SK-N-SH (cell line): Measurements from ENCODE around the gene CDC42SE1. TPM values are rescaled to one million over a fixed set of nuclear protein-coding genes. Genes with fewer than 3 reads are reported as not detected.

Experiments
- CTCF ChIA-PET: fragments of 300-600, 350-600 bp; formaldehyde crosslinking; extraction: SDS; loops from one replicate; lab custom pipeline; 2021; lab: Yijun Ruan, JAX
- POLR2A ChIA-PET: fragments of 350-600 bp; sonication (Branson Sonifier 250); formaldehyde crosslinking; extraction: SDS; loops from one replicate; lab custom pipeline; 2020; ENCODE audit warnings: antibody characterized with exemption, inconsistent platforms; lab: Yijun Ruan, JAX
- DNase-seq: peaks from one replicate; pipeline ENCODE4 v3.0.0; 2012
- H2AFZ ChIP-seq: fragments of 200-600 bp; sonication (generic); 2 replicates; pipeline ENCODE4 v1.8.1; 2016; ENCODE audit warnings: antibody characterized with exemption, mild to moderate bottlenecking, low read depth
- H3F3A ChIP-seq: fragments of 200-600 bp; sonication (generic); replicated peaks from 2 replicates; pipeline ENCODE3; 2016; ENCODE audit warnings: antibody characterized with exemption, mild to moderate bottlenecking; ENCODE audit not compliant: insufficient read depth
- H3K27ac ChIP-seq, 2 experiments: fragments of 200-500 bp in 1 of 2; fragments of 200-600 bp in 1 of 2; sonication (Bioruptor generic) in 1 of 2; sonication (generic), shearing (Covaris generic) in 1 of 2; 2 replicates each; pipeline versions ENCODE4 v1.5.1 to v1.6.1; 2014 to 2016; ENCODE audit warnings: low read depth in 2 of 2, inconsistent platforms in 1 of 2, low read length in 1 of 2, mild to moderate bottlenecking in 1 of 2, mixed read lengths in 1 of 2
- H3K27me3 ChIP-seq: fragments of 200-600 bp; sonication (generic), shearing (Covaris generic); 2 replicates; pipeline ENCODE4 v1.6.1; 2016; ENCODE audit warnings: mixed run types; ENCODE audit not compliant: insufficient read depth
- H3K36me3 ChIP-seq, 2 experiments: fragments of 200-500 bp in 1 of 2; fragments of 200-600 bp in 1 of 2; sonication (Bioruptor generic) in 1 of 2; sonication (generic) in 1 of 2; replicated peaks in 1 of 2; 2 replicates each; pipeline versions ENCODE3 to v1.5.1; 2014 to 2016; ENCODE audit warnings: low read length in 1 of 2, mild to moderate bottlenecking in 1 of 2; ENCODE audit not compliant: insufficient read depth in 2 of 2, control insufficient read depth in 1 of 2
- H3K4me1 ChIP-seq, 2 experiments: fragments of 200-500 bp in 1 of 2; fragments of 200-600 bp in 1 of 2; sonication (Bioruptor generic) in 1 of 2; sonication (generic), shearing (Covaris generic) in 1 of 2; 2 replicates each; pipeline versions ENCODE4 v1.5.1 to v1.6.1; 2014 to 2016; ENCODE audit warnings: low read depth in 1 of 2, low read length in 1 of 2, mixed run types in 1 of 2; ENCODE audit not compliant: insufficient read depth in 2 of 2, control insufficient read depth in 1 of 2
- H3K4me2 ChIP-seq: fragments of 200-600 bp; sonication (generic), shearing (Covaris generic); 2 replicates; pipeline ENCODE4 v1.6.1; 2017; ENCODE audit warnings: mixed run types
- H3K4me3 ChIP-seq, 2 experiments: fragments of 200-500 bp in 1 of 2; fragments of 200-600 bp in 1 of 2; sonication (Bioruptor generic) in 1 of 2; sonication (generic), shearing (Covaris generic) in 1 of 2; 2 replicates each; pipeline versions ENCODE4 v1.5.1 to v1.8.1; 2014 to 2016; ENCODE audit warnings: low read depth in 2 of 2, inconsistent platforms in 1 of 2, low read length in 1 of 2, mild to moderate bottlenecking in 1 of 2, mixed read lengths in 1 of 2, moderate library complexity in 1 of 2
- H3K79me2 ChIP-seq: fragments of 200-600 bp; sonication (generic); 2 replicates; pipeline ENCODE4 v1.8.1; 2017; ENCODE audit warnings: mild to moderate bottlenecking; ENCODE audit not compliant: insufficient read depth
- H3K9ac ChIP-seq: fragments of 200-600 bp; sonication (generic); 2 replicates; pipeline ENCODE4 v1.6.1; 2017; ENCODE audit warnings: mixed run types
- H3K9me2 ChIP-seq: fragments of 200-600 bp; sonication (generic); 2 replicates; pipeline ENCODE4 v1.6.1; 2017; ENCODE audit warnings: mixed run types
- H3K9me3 ChIP-seq: fragments of 200-600 bp; sonication (generic); 2 replicates; pipeline ENCODE4 v1.6.1; 2017; ENCODE audit warnings: mixed run types, mild to moderate bottlenecking, moderate library complexity
- H4K20me1 ChIP-seq: fragments of 200-600 bp; sonication (generic); 2 replicates; pipeline ENCODE4 v1.6.1; 2017; ENCODE audit warnings: mild to moderate bottlenecking, mixed run types; ENCODE audit not compliant: insufficient read depth
- ELF1 ChIP-seq: IDR thresholded peaks from 2 replicates; pipeline ENCODE4 v1.4.0; 2012
- EP300 ChIP-seq, 2 experiments: IDR thresholded peaks; 2 replicates each; pipeline versions ENCODE4 v1.4.0 to v1.6.1; 2012; ENCODE audit warnings: borderline replicate concordance in 1 of 2, low read depth in 1 of 2, low read length in 1 of 2
- FOSL2 ChIP-seq: IDR thresholded peaks from 2 replicates; pipeline ENCODE4 v1.4.0; 2012; ENCODE audit warnings: low read depth, mild to moderate bottlenecking, moderate library complexity, borderline replicate concordance
- FOXM1 ChIP-seq: IDR thresholded peaks from 2 replicates; pipeline ENCODE4 v1.4.0; 2012; ENCODE audit warnings: low read depth, mild to moderate bottlenecking
- GATA2 ChIP-seq: sonication (generic); formaldehyde crosslinking; IDR thresholded peaks from 2 replicates; pipeline ENCODE4 v1.5.0; 2020; ENCODE audit warnings: mild to moderate bottlenecking, missing genetic modification reagents
- JUND ChIP-seq: IDR thresholded peaks from 2 replicates; pipeline ENCODE4 v1.4.0; 2012
- MAX ChIP-seq: IDR thresholded peaks from 2 replicates; pipeline ENCODE4 v1.4.0; 2012; ENCODE audit warnings: low read depth
- NFIC ChIP-seq: IDR thresholded peaks from 2 replicates; pipeline ENCODE4 v1.4.0; 2012; ENCODE audit warnings: borderline replicate concordance
- POLR2AphosphoS5 ChIP-seq: IDR thresholded peaks from 2 replicates; pipeline ENCODE4 v1.6.1; 2012; ENCODE audit warnings: low read depth, low read length
- RAD21 ChIP-seq: IDR thresholded peaks from 2 replicates; pipeline ENCODE4 v1.6.1; 2012; ENCODE audit warnings: mild to moderate bottlenecking, low read length
- RCOR1 ChIP-seq: fragments of 150-350 bp; IDR thresholded peaks from 2 replicates; pipeline ENCODE4 v1.6.1; 2017; ENCODE audit warnings: antibody characterized with exemption, low read length
- RXRA ChIP-seq: IDR thresholded peaks from 2 replicates; pipeline ENCODE4 v1.4.0; 2012; ENCODE audit warnings: low read depth, mild to moderate bottlenecking, borderline replicate concordance
- SMC3 ChIP-seq: IDR thresholded peaks from 2 replicates; pipeline ENCODE4 v1.6.1; 2012; ENCODE audit warnings: low read depth, low read length, improper control_type of control experiment
- TCF12 ChIP-seq: IDR thresholded peaks from 2 replicates; pipeline ENCODE4 v1.4.0; 2012
- TEAD4 ChIP-seq: IDR thresholded peaks from 2 replicates; pipeline ENCODE4 v1.4.0; 2012; ENCODE audit warnings: mild to moderate bottlenecking, borderline replicate concordance; ENCODE audit not compliant: insufficient read depth
- WGBS: methylation state at CpG from one replicate; pipeline ENCODE4 v1.1.6; 2017; ENCODE audit warnings: low lambda C conversion rate; 5-methylcytosine and 5-hydroxymethylcytosine counted together
- polyA plus RNA-seq, 3 experiments: library from polyadenylated mRNA; depleted of rRNA; stranded (reverse); fragments of >200 nt; gene quantifications; 2 replicates each; pipeline ENCODE4 v1.2.3, GENCODE V29; 2012
- TF ChIP-seq, protein P1 (sequence below): IDR thresholded peaks from 2 replicates; pipeline ENCODE4 v1.6.1; 2012; ENCODE audit warnings: mild to moderate bottlenecking, low read depth, low read length, moderate library complexity
- TF ChIP-seq, protein P2 (sequence below): fragments of 150-350 bp; IDR thresholded peaks from 2 replicates; pipeline ENCODE4 v1.6.1; 2017; ENCODE audit warnings: antibody characterized with exemption, low read length, low read depth, borderline replicate concordance
- TF ChIP-seq, protein P3 (sequence below): fragments of 200-600 bp; sonication (generic); IDR thresholded peaks from 2 replicates; pipeline ENCODE4 v1.6.1; 2017; ENCODE audit warnings: antibody characterized with exemption, mild to moderate bottlenecking, moderate library complexity
- TF ChIP-seq, protein P4 (sequence below): fragments of 150-350 bp; IDR thresholded peaks from 2 replicates; pipeline ENCODE4 v1.6.1; 2016; ENCODE audit warnings: mild to moderate bottlenecking, low read depth, low read length
- TF ChIP-seq, protein P5 (sequence below): IDR thresholded peaks from 2 replicates; pipeline ENCODE4 v1.4.0; 2012; ENCODE audit warnings: low read depth, borderline replicate concordance

The CDC42SE1 gene
- polyA plus RNA-seq, 1 of the 3 experiments (the other 2 are of a cell fraction) = 47.8 TPM

DNA sequence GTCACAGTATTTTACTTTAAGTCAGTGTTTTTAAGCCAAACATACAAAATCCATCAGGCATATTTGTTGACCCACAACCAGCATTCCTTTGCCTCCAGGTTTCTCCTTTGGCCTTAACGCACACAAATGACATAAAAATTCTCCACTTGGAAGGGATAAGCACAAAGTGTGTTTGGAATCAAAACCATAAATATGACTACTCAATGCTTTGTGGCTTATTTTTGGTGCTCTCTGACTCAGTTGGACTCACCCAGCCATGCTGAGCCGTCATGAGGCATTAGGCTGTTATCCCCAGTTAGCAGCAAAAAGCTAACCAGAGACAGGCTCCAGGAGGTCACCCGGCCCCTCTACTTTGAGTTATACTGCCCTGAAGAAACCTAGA, 50.2 kb downstream of the CDC42SE1 start:
- Histone ChIP-seq H3K27me3 (no peaks in the 10 kb centered on the region), H4K20me1 (no peaks in the 10 kb centered on the region), H3K9ac (peak overlapping the region; percentile 84), H3K4me3 (peak overlapping the region; percentile 77 to 80), H3K9me3 (no peaks in the 10 kb centered on the region), H3K27ac (peak overlapping the region; percentile 54 to 78; a peak in 2 of 4 replicates), H3K36me3 (peaks cover 0 to 3% of the 10 kb centered on the region in 2 experiments), H2AFZ (peak overlapping the region; percentile 93), H3K9me2 (no peaks in the 10 kb centered on the region), H3F3A (peaks cover 15% of the 10 kb centered on the region), H3K79me2 (peaks cover 24% of the 10 kb centered on the region; the same call in 1 of the 2 replicates), H3K4me1 (peaks cover 6 to 30% of the 10 kb centered on the region in 2 experiments; a peak in 2 of 4 replicates), H3K4me2 (peak overlapping the region; percentile 91)
- no peak for DNase-seq
- CTCF ChIA-PET = interaction anchor here (0.6 kb wide), 1 partner anchor 26 kb away, joined by 3 read pairs; no protein-coding TSS in a partner anchor
- TF ChIP-seq FOXM1 = no peak
- no peak for TF ChIP-seq JUND
- TF ChIP-seq, protein P1, sequence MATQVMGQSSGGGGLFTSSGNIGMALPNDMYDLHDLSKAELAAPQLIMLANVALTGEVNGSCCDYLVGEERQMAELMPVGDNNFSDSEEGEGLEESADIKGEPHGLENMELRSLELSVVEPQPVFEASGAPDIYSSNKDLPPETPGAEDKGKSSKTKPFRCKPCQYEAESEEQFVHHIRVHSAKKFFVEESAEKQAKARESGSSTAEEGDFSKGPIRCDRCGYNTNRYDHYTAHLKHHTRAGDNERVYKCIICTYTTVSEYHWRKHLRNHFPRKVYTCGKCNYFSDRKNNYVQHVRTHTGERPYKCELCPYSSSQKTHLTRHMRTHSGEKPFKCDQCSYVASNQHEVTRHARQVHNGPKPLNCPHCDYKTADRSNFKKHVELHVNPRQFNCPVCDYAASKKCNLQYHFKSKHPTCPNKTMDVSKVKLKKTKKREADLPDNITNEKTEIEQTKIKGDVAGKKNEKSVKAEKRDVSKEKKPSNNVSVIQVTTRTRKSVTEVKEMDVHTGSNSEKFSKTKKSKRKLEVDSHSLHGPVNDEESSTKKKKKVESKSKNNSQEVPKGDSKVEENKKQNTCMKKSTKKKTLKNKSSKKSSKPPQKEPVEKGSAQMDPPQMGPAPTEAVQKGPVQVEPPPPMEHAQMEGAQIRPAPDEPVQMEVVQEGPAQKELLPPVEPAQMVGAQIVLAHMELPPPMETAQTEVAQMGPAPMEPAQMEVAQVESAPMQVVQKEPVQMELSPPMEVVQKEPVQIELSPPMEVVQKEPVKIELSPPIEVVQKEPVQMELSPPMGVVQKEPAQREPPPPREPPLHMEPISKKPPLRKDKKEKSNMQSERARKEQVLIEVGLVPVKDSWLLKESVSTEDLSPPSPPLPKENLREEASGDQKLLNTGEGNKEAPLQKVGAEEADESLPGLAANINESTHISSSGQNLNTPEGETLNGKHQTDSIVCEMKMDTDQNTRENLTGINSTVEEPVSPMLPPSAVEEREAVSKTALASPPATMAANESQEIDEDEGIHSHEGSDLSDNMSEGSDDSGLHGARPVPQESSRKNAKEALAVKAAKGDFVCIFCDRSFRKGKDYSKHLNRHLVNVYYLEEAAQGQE = no peak
- TF ChIP-seq NFIC = no peak
- TF ChIP-seq RXRA = no peak
- no peak for TF ChIP-seq MAX
- TF ChIP-seq, protein P2, sequence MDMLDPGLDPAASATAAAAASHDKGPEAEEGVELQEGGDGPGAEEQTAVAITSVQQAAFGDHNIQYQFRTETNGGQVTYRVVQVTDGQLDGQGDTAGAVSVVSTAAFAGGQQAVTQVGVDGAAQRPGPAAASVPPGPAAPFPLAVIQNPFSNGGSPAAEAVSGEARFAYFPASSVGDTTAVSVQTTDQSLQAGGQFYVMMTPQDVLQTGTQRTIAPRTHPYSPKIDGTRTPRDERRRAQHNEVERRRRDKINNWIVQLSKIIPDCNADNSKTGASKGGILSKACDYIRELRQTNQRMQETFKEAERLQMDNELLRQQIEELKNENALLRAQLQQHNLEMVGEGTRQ = no peak
- no peak for TF ChIP-seq ELF1
- TF ChIP-seq, protein P3, sequence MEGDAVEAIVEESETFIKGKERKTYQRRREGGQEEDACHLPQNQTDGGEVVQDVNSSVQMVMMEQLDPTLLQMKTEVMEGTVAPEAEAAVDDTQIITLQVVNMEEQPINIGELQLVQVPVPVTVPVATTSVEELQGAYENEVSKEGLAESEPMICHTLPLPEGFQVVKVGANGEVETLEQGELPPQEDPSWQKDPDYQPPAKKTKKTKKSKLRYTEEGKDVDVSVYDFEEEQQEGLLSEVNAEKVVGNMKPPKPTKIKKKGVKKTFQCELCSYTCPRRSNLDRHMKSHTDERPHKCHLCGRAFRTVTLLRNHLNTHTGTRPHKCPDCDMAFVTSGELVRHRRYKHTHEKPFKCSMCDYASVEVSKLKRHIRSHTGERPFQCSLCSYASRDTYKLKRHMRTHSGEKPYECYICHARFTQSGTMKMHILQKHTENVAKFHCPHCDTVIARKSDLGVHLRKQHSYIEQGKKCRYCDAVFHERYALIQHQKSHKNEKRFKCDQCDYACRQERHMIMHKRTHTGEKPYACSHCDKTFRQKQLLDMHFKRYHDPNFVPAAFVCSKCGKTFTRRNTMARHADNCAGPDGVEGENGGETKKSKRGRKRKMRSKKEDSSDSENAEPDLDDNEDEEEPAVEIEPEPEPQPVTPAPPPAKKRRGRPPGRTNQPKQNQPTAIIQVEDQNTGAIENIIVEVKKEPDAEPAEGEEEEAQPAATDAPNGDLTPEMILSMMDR = no peak
- no peak for TF ChIP-seq SMC3
- TF ChIP-seq, protein P4, sequence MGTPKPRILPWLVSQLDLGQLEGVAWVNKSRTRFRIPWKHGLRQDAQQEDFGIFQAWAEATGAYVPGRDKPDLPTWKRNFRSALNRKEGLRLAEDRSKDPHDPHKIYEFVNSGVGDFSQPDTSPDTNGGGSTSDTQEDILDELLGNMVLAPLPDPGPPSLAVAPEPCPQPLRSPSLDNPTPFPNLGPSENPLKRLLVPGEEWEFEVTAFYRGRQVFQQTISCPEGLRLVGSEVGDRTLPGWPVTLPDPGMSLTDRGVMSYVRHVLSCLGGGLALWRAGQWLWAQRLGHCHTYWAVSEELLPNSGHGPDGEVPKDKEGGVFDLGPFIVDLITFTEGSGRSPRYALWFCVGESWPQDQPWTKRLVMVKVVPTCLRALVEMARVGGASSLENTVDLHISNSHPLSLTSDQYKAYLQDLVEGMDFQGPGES = no peak
- TF ChIP-seq EP300 (IDR thresholded peaks at IDR 0.05; ENCODE audit: borderline replicate concordance in 1 of 2, low read depth in 1 of 2, low read length in 1 of 2) = no peak
- TF ChIP-seq, protein P5, sequence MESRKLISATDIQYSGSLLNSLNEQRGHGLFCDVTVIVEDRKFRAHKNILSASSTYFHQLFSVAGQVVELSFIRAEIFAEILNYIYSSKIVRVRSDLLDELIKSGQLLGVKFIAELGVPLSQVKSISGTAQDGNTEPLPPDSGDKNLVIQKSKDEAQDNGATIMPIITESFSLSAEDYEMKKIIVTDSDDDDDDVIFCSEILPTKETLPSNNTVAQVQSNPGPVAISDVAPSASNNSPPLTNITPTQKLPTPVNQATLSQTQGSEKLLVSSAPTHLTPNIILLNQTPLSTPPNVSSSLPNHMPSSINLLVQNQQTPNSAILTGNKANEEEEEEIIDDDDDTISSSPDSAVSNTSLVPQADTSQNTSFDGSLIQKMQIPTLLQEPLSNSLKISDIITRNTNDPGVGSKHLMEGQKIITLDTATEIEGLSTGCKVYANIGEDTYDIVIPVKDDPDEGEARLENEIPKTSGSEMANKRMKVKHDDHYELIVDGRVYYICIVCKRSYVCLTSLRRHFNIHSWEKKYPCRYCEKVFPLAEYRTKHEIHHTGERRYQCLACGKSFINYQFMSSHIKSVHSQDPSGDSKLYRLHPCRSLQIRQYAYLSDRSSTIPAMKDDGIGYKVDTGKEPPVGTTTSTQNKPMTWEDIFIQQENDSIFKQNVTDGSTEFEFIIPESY = no peak
- TF ChIP-seq TEAD4 = no peak
- TF ChIP-seq TCF12 = no peak
- no peak for TF ChIP-seq RAD21
- no peak for TF ChIP-seq GATA2
- TF ChIP-seq RCOR1 = no peak
- no peak for TF ChIP-seq POLR2AphosphoS5
- TF ChIP-seq FOSL2 = no peak
- 78% methylated on average over 3 of the region's 3 CpGs for WGBS
- POLR2A ChIA-PET = no interaction called here
